ENCODE results near the gene SETBP1.

DNA sequence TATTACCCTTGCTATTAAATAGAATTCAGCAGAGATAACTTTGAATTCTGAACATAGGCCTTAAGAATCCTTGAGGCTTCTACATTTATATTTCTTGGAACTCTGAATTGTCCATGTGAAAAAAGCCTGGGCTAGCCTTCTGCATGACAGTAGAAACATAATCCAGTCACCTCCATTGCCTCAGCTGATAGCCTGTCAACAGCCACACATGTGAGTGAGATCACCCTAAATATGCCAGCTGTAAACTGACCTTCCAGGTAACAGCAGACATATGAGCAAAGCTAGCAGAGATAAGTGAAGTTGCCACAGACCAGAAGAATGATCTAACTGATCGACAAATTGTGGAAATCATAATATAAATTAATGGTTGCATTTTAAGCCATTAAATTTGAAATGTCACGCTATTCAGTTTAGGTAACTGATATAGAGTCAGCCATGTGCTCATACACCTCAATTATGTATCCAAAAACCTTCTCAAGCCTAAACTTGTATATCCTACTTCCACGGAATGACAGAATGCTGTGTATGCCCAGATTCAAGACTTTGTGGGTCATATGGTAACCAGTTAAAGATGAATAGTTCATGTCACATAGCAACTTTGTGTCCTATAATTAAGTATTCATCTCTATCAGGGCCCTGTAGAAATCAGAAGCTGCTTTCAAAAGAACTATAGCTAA is 48.1 kb upstream of the SETBP1 start:
- TF ChIP-seq, protein P1, sequence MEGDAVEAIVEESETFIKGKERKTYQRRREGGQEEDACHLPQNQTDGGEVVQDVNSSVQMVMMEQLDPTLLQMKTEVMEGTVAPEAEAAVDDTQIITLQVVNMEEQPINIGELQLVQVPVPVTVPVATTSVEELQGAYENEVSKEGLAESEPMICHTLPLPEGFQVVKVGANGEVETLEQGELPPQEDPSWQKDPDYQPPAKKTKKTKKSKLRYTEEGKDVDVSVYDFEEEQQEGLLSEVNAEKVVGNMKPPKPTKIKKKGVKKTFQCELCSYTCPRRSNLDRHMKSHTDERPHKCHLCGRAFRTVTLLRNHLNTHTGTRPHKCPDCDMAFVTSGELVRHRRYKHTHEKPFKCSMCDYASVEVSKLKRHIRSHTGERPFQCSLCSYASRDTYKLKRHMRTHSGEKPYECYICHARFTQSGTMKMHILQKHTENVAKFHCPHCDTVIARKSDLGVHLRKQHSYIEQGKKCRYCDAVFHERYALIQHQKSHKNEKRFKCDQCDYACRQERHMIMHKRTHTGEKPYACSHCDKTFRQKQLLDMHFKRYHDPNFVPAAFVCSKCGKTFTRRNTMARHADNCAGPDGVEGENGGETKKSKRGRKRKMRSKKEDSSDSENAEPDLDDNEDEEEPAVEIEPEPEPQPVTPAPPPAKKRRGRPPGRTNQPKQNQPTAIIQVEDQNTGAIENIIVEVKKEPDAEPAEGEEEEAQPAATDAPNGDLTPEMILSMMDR (tag by site-specific recombination; IDR thresholded peaks at IDR 0.05) = no peak
- TF ChIP-seq ZNF501 (tag by site-specific recombination; IDR thresholded peaks at IDR 0.05) = no peak
- no peak for TF ChIP-seq ZNF24 (tag by site-specific recombination; IDR thresholded peaks at IDR 0.05)
- TF ChIP-seq TCF7L2 (IDR thresholded peaks at IDR 0.05; ENCODE audit: borderline replicate concordance, low read depth, low read length) = no peak
- TF ChIP-seq ZNF335 (tag by site-specific recombination; conservative IDR thresholded peaks at IDR 0.05) = no peak
- no peak for TF ChIP-seq ZNF610 (tag by site-specific recombination; IDR thresholded peaks at IDR 0.05; ENCODE audit: borderline replicate concordance)
- no peak for TF ChIP-seq ZFP41 (tag by site-specific recombination; IDR thresholded peaks at IDR 0.05; ENCODE audit: borderline replicate concordance)
- TF ChIP-seq RBAK (tag by site-specific recombination; IDR thresholded peaks at IDR 0.05) = no peak
- TF ChIP-seq ZNF366 (tag by site-specific recombination; conservative IDR thresholded peaks at IDR 0.05) = no peak
- no peak for TF ChIP-seq ZNF324 (tag by site-specific recombination; IDR thresholded peaks at IDR 0.05)
- TF ChIP-seq, protein P2, sequence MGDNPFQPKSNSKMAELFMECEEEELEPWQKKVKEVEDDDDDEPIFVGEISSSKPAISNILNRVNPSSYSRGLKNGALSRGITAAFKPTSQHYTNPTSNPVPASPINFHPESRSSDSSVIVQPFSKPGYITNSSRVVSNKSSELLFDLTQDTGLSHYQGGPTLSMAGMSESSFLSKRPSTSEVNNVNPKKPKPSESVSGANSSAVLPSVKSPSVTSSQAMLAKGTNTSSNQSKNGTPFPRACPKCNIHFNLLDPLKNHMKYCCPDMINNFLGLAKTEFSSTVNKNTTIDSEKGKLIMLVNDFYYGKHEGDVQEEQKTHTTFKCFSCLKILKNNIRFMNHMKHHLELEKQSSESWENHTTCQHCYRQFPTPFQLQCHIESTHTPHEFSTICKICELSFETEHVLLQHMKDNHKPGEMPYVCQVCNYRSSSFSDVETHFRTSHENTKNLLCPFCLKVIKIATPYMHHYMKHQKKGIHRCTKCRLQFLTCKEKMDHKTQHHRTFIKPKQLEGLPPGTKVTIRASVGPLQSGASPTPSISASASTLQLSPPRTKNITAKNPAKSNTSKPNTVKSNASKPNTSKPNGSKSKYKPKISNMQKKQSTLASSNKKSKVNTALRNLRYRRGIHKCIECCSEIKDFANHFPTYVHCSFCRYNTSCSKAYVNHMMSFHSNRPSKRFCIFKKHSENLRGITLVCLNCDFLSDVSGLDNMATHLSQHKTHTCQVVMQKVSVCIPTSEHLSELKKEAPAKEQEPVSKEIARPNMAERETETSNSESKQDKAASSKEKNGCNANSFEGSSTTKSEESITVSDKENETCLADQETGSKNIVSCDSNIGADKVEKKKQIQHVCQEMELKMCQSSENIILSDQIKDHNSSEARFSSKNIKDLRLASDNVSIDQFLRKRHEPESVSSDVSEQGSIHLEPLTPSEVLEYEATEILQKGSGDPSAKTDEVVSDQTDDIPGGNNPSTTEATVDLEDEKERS (tag by site-specific recombination; IDR thresholded peaks at IDR 0.05) = no peak
- no peak for TF ChIP-seq ZNF585B (tag by site-specific recombination; IDR thresholded peaks at IDR 0.05)
